K562 (cell line): ENCODE measurements around the gene VPS13D. TPM values are rescaled to one million over a fixed set of nuclear protein-coding genes. Genes with fewer than 3 reads are reported as not detected.

ENCODE experiments used
- CBX8 ChIP-seq: fragments of 200-600 bp; sonication (generic); IDR thresholded peaks from 2 replicates; pipeline ENCODE4 v1.6.1; 2012; ENCODE audit warnings: borderline replicate concordance, mixed run types, low read depth, mild to moderate bottlenecking, moderate library complexity, mixed read lengths, low read length, control low read depth, inconsistent platforms; ENCODE audit not compliant: poor library complexity, severe bottlenecking; ENCODE audit errors: extremely low read depth
- ELF4 ChIP-seq: fragments of 450-650 bp; formaldehyde crosslinking; IDR thresholded peaks from 2 replicates; pipeline ENCODE4 v1.4.0; 2022; ENCODE audit warnings: missing genetic modification characterization
- GATA2 ChIP-seq: sonication (generic); formaldehyde crosslinking; IDR thresholded peaks from 2 replicates; pipeline ENCODE4 v1.4.0; 2020; ENCODE audit warnings: mild to moderate bottlenecking, missing genetic modification reagents
- GTF2B ChIP-seq: IDR thresholded peaks from 2 replicates; pipeline ENCODE4 v1.6.1; 2011; ENCODE audit not compliant: insufficient read length; ENCODE audit errors: extremely low read depth
- KLF1 ChIP-seq: fragments of 450-650 bp; IDR thresholded peaks from 2 replicates; pipeline ENCODE4 v1.6.1; 2016; ENCODE audit warnings: missing genetic modification characterization, missing compliant biosample characterization
- NFE2 ChIP-seq: IDR thresholded peaks from 2 replicates; pipeline ENCODE4 v1.6.1; 2014; ENCODE audit warnings: antibody characterized with exemption, low read depth
- NONO ChIP-seq, 2 experiments: fragments of 200-400 bp in 1 of 2; fragments of 450-650 bp in 1 of 2; formaldehyde crosslinking in 1 of 2; IDR thresholded peaks; 2 replicates each; pipeline ENCODE4 v1.6.1; 2017; ENCODE audit warnings: low read depth in 2 of 2, mild to moderate bottlenecking in 2 of 2, moderate library complexity in 2 of 2, low read length in 1 of 2
- PML ChIP-seq: IDR thresholded peaks from 2 replicates; pipeline ENCODE4 v1.6.1; 2012; ENCODE audit warnings: low read length, inconsistent platforms
- RNF2 ChIP-seq: sonication (generic); IDR thresholded peaks from 2 replicates; pipeline ENCODE4 v1.6.1; 2016
- STAT5A ChIP-seq: IDR thresholded peaks from 2 replicates; pipeline ENCODE4 v1.6.1; 2012; ENCODE audit warnings: low read length, inconsistent platforms, borderline replicate concordance
- TAL1 ChIP-seq: fragments of 450-650 bp; IDR thresholded peaks from 2 replicates; pipeline ENCODE4 v1.6.1; 2016; ENCODE audit warnings: mild to moderate bottlenecking
- TEAD2 ChIP-seq: fragments of 450-650 bp; IDR thresholded peaks from 2 replicates; pipeline ENCODE4 v1.6.1; 2016; ENCODE audit warnings: missing genetic modification characterization, control low read depth, missing compliant biosample characterization
- ZNF146 ChIP-seq: IDR thresholded peaks from one replicate; pipeline ENCODE4 v1.6.1; 2018; ENCODE audit warnings: missing compliant biosample characterization; ENCODE audit not compliant: unreplicated experiment
- ZNF224 ChIP-seq: sonication (generic); formaldehyde crosslinking; IDR thresholded peaks from 2 replicates; pipeline ENCODE4 v1.8.0; 2022; ENCODE audit warnings: mild to moderate bottlenecking, missing genetic modification reagents
- ZNF408 ChIP-seq: fragments of 250-450 bp; sonication (Bioruptor Pico); IDR thresholded peaks from 2 replicates; pipeline ENCODE4 v1.4.0; 2020; ENCODE audit warnings: low read depth, mild to moderate bottlenecking, moderate library complexity
- ZNF551 ChIP-seq: fragments of 250-450 bp; sonication (Bioruptor Pico); IDR thresholded peaks from 2 replicates; pipeline ENCODE4 v1.5.0; 2021; ENCODE audit warnings: mild to moderate bottlenecking, moderate library complexity
- ZNF561 ChIP-seq: fragments of 450-650 bp; formaldehyde crosslinking; conservative IDR thresholded peaks from 2 replicates; pipeline ENCODE4 v1.4.0; 2020; ENCODE audit warnings: mild to moderate bottlenecking, moderate library complexity
- ZNF668 ChIP-seq: fragments of 250-450 bp; sonication (Bioruptor Pico); IDR thresholded peaks from 2 replicates; pipeline ENCODE4 v1.8.0; 2022; ENCODE audit warnings: mild to moderate bottlenecking, inconsistent platforms
- ZNF699 ChIP-seq: fragments of 250-450 bp; sonication (Bioruptor Pico); IDR thresholded peaks from 2 replicates; pipeline ENCODE4 v1.8.0; 2021; ENCODE audit warnings: mild to moderate bottlenecking, moderate library complexity; ENCODE audit not compliant: insufficient replicate concordance
- polyA plus RNA-seq, 8 experiments: library from polyadenylated mRNA; depleted of rRNA in 4 of 8; stranded (reverse) in 5 of 8; unstranded in 3 of 8; fragments of >200 nt; fragmentation: Nextera tagmentation in 2 of 8; fragmentation: Illumina TruSeq in 1 of 8; extraction: Ambion mirVana in 2 of 8; extraction: Trizol in 1 of 8; gene quantifications; 2 replicates each; pipeline versions ENCODE4 v1.2.1 to v1.2.3, GENCODE V29; 2011 to 2014; ENCODE audit warnings: inconsistent platforms in 1 of 8, missing spikeins in 1 of 8
- total RNA-seq, 7 experiments: library from RNA; depleted of rRNA in 6 of 7; stranded (reverse); fragments of >200 nt in 6 of 7; fragmentation: Illumina TruSeq in 2 of 7; extraction: Trizol in 2 of 7; gene quantifications; 2 replicates each; pipeline versions ENCODE4 v1.2.1 to v1.2.3, GENCODE V29; 2011 to 2021; ENCODE audit warnings: low replicate concordance in 1 of 7
- TF ChIP-seq, protein P1 (sequence below): fragments of 250-450 bp; sonication (Bioruptor Pico); IDR thresholded peaks from 2 replicates; pipeline ENCODE4 v1.4.0; 2020; ENCODE audit warnings: mild to moderate bottlenecking, moderate library complexity
- TF ChIP-seq, protein P2 (sequence below): fragments of 250-450 bp; sonication (Bioruptor Pico); IDR thresholded peaks from 2 replicates; pipeline ENCODE4 v1.8.0; 2022; ENCODE audit warnings: moderate library complexity, mild to moderate bottlenecking, inconsistent platforms
- TF ChIP-seq, protein P3 (sequence below): sonication (generic); formaldehyde crosslinking; IDR thresholded peaks from 2 replicates; pipeline ENCODE4 v1.8.1; 2022; ENCODE audit warnings: missing genetic modification reagents
- TF ChIP-seq, protein P4 (sequence below): sonication (generic); formaldehyde crosslinking; IDR thresholded peaks from 2 replicates; pipeline ENCODE4 v1.9.0; 2022; ENCODE audit warnings: mild to moderate bottlenecking, missing genetic modification reagents

The VPS13D gene
- total and polyA plus RNA-seq, 9 of the 15 experiments (the other 6 are each of a cell fraction or from before 2014, with no cell fraction given) = 6.1 to 51.5 (median 38.5) TPM

GRCh38 chr1:12450090-12450755 lies 220.4 kb downstream of the VPS13D start (continued):
- TF ChIP-seq, protein P1, sequence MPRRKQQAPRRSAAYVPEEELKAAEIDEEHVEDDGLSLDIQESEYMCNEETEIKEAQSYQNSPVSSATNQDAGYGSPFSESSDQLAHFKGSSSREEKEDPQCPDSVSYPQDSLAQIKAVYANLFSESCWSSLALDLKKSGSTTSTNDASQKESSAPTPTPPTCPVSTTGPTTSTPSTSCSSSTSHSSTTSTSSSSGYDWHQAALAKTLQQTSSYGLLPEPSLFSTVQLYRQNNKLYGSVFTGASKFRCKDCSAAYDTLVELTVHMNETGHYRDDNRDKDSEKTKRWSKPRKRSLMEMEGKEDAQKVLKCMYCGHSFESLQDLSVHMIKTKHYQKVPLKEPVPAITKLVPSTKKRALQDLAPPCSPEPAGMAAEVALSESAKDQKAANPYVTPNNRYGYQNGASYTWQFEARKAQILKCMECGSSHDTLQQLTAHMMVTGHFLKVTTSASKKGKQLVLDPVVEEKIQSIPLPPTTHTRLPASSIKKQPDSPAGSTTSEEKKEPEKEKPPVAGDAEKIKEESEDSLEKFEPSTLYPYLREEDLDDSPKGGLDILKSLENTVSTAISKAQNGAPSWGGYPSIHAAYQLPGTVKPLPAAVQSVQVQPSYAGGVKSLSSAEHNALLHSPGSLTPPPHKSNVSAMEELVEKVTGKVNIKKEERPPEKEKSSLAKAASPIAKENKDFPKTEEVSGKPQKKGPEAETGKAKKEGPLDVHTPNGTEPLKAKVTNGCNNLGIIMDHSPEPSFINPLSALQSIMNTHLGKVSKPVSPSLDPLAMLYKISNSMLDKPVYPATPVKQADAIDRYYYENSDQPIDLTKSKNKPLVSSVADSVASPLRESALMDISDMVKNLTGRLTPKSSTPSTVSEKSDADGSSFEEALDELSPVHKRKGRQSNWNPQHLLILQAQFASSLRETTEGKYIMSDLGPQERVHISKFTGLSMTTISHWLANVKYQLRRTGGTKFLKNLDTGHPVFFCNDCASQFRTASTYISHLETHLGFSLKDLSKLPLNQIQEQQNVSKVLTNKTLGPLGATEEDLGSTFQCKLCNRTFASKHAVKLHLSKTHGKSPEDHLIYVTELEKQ (CRISPR knock-in tag) = 0 out of 2 replicates have a peak, but pooled peaks have one; percentile 2
- TF ChIP-seq ZNF408 (CRISPR knock-in tag) (no peak), STAT5A (no peak), GTF2B (no peak), KLF1 (tag) (no peak), ZNF224 (CRISPR knock-in tag) (0 out of 2 replicates have a peak, but pooled peaks have one; percentile 54), NONO (IDR thresholded peaks at IDR 0.05; ENCODE audit: low read depth in 2 of 2, low read length in 1 of 2) (no peak), CBX8 (no peak), ZNF146 (CRISPR knock-in tag) (no peak), RNF2 (no peak), ZNF699 (CRISPR knock-in tag) (no peak), PML (no peak), ELF4 (CRISPR knock-in tag) (no peak), ZNF551 (CRISPR knock-in tag) (no peak), ZNF561 (CRISPR knock-in tag) (0 out of 2 replicates have a peak, but pooled peaks have one; percentile 53), TEAD2 (tag) (no peak), TAL1 (no peak), ZNF668 (peak; percentile 31; the same call in 1 of the 2 replicates), GATA2 (CRISPR knock-in tag) (no peak), NFE2 (no peak)
- TF ChIP-seq, protein P2, sequence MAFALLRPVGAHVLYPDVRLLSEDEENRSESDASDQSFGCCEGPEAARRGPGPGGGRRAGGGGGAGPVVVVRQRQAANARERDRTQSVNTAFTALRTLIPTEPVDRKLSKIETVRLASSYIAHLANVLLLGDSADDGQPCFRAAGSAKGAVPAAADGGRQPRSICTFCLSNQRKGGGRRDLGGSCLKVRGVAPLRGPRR (CRISPR knock-in tag) = 0 out of 2 replicates have a peak, but pooled peaks have one; percentile 85
- TF ChIP-seq, protein P3, sequence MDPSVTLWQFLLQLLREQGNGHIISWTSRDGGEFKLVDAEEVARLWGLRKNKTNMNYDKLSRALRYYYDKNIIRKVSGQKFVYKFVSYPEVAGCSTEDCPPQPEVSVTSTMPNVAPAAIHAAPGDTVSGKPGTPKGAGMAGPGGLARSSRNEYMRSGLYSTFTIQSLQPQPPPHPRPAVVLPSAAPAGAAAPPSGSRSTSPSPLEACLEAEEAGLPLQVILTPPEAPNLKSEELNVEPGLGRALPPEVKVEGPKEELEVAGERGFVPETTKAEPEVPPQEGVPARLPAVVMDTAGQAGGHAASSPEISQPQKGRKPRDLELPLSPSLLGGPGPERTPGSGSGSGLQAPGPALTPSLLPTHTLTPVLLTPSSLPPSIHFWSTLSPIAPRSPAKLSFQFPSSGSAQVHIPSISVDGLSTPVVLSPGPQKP = no peak
- TF ChIP-seq, protein P4, sequence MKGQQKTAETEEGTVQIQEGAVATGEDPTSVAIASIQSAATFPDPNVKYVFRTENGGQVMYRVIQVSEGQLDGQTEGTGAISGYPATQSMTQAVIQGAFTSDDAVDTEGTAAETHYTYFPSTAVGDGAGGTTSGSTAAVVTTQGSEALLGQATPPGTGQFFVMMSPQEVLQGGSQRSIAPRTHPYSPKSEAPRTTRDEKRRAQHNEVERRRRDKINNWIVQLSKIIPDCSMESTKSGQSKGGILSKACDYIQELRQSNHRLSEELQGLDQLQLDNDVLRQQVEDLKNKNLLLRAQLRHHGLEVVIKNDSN (CRISPR knock-in tag) = no peak
